Measurements from ENCODE around the gene HSPA12A. TPM values are rescaled to one million over a fixed set of nuclear protein-coding genes. Genes with fewer than 3 reads are reported as not detected.

HSPA12A gene
- polyA plus RNA-seq, 2 of the 4 experiments (the other 2 are of a cell fraction), result 16.9 to 17.0 TPM

DNA sequence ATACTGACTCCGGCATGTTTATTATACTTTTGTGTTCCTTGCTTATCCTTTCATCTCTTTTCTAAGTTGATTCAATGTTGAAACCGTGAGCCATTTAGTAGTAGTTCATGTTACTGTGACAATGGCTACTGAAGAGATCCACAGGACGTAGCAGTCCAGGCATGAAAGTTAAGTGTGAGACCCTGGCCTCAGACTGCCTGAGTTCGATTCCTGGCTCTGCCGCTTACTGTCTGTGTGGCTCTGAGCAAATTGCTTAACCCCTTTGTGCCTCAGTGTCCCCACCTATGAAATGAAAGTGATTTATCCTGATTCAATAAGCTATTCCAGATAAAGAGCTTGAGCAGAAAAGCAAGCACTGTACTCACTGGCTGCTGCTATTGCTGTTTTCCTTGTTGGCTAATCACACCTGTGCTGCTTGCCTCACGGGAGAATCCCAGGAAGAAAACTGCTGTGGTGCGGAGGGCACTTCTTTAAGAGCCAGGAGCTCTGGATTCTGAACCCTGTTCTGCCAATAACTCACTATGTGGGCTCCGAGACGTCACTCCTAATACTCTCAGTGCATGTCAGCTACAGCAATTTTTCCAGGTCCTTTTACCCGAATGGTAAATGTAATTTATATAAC is 83.2 kb downstream of the HSPA12A start:
- TF ChIP-seq NPAS2 (CRISPR knock-in tag; IDR thresholded peaks at IDR 0.05; ENCODE audit: borderline replicate concordance) (no peak), FOXS1 (CRISPR knock-in tag; IDR thresholded peaks at IDR 0.05) (no peak), GATA3 (IDR thresholded peaks at IDR 0.05; ENCODE audit: borderline replicate concordance) (no peak), CEBPB (IDR thresholded peaks at IDR 0.05) (no peak), MAZ (IDR thresholded peaks at IDR 0.05; ENCODE audit: borderline replicate concordance, low read depth, low read length) (no peak), NFE2L2 (conservative IDR thresholded peaks at IDR 0.05; ENCODE audit: low read length) (no peak)
- TF ChIP-seq, protein P1, sequence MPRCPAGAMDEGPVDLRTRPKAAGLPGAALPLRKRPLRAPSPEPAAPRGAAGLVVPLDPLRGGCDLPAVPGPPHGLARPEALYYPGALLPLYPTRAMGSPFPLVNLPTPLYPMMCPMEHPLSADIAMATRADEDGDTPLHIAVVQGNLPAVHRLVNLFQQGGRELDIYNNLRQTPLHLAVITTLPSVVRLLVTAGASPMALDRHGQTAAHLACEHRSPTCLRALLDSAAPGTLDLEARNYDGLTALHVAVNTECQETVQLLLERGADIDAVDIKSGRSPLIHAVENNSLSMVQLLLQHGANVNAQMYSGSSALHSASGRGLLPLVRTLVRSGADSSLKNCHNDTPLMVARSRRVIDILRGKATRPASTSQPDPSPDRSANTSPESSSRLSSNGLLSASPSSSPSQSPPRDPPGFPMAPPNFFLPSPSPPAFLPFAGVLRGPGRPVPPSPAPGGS (IDR thresholded peaks at IDR 0.05), result no peak
- DNase-seq (ENCODE audit: low read depth in 1 of 2, low spot score in 1 of 2) (no peak), FAIRE-seq (no peak), ATAC-seq (no peak)
- no peak overlapping the region for H3K27ac ChIP-seq
- CTCF ChIA-PET, result interaction anchor here (0.6 to 2.1 kb wide), 3 partner anchors 23 to 32 kb away, joined by 3 to 8 read pairs (median 4); no protein-coding TSS in a partner anchor
- H3K4me3 ChIP-seq, result no peak overlapping the region
- no peaks in the 10 kb centered on the region for H3K9me3 ChIP-seq
- POLR2A ChIA-PET, result no interaction called here
- WGBS (ENCODE audit: missing lambda C conversion rate), result 43% methylated on average over 10 of the region's 10 CpGs
- H3K4me2 ChIP-seq, result no peak overlapping the region
- H3K4me1 ChIP-seq, result peaks cover 4% of the 10 kb centered on the region; the same call in 2 of the 3 replicates

DNA sequence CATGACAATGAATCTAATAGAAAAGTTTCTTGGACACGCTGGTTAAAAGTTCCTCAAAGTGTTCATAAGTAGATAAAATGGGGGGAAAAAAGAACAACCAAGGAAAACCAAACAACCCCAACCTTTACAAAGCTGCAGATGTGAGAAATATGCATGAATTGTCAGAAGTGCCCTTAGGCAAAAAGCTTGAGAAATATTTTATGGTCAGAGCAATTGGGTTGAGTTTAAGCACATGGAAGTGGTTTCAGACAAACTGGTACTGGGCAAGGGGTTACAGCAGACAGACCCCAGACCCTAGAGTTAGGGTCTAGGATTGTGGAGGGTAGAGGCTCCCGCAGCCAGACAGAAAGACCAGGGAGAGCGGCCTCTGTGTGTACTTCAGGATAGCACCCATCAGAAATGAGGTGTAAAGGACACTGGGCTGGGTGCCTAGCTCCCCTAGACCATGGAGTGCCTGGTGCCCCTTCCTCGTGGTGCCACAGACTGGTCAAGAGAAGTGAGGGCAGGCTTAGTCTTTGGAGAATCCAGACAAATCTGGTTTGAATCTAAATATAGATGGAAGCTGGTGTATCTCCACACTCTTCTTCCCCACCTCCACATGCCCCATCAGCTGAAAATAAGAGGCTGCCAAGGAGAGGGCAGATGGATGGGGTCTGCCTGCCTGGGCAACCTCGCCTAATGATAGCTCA is 84.4 kb downstream of the HSPA12A start:
- TF ChIP-seq HDAC2 (IDR thresholded peaks at IDR 0.05), result no peak
- no peak for TF ChIP-seq HOXB13 (CRISPR knock-in tag; IDR thresholded peaks at IDR 0.05; ENCODE audit: low read depth)
- TF ChIP-seq ZSCAN20 (CRISPR knock-in tag; IDR thresholded peaks at IDR 0.05), result no peak
- TF ChIP-seq BHLHE40 (IDR thresholded peaks at IDR 0.05; ENCODE audit: low read depth, low read length), result no peak
- TF ChIP-seq MYC (IDR thresholded peaks at IDR 0.05; ENCODE audit: borderline replicate concordance, low read length), result no peak
- TF ChIP-seq, protein P2, sequence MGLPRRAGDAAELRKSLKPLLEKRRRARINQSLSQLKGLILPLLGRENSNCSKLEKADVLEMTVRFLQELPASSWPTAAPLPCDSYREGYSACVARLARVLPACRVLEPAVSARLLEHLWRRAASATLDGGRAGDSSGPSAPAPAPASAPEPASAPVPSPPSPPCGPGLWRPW (IDR thresholded peaks at IDR 0.05), result no peak
- TF ChIP-seq RCOR1 (IDR thresholded peaks at IDR 0.05; ENCODE audit: low read depth, low read length), result no peak
- no peak for TF ChIP-seq RAD21 (conservative IDR thresholded peaks at IDR 0.05 in 1 of 2, IDR thresholded peaks at IDR 0.05 in 1 of 2)
- TF ChIP-seq, protein P1 (IDR thresholded peaks at IDR 0.05), result no peak
- no peak for TF ChIP-seq EHMT2 (IDR thresholded peaks at IDR 0.05; ENCODE audit: low read depth)
- TF ChIP-seq CHD4 (IDR thresholded peaks at IDR 0.05; ENCODE audit: borderline replicate concordance), result no peak
- TF ChIP-seq KDM1A (IDR thresholded peaks at IDR 0.05; ENCODE audit: low read depth), result no peak
- no peak for TF ChIP-seq ZFP36 (IDR thresholded peaks at IDR 0.05; ENCODE audit: borderline replicate concordance, partially characterized antibody)
- Histone ChIP-seq H3K9me3 (no peaks in the 10 kb centered on the region), H3K4me3 (no peak overlapping the region), H3K27ac (no peak overlapping the region), H3K4me1 (peaks cover 14% of the 10 kb centered on the region; the same call in 2 of the 3 replicates), H3K4me2 (no peak overlapping the region)
- ATAC-seq (no peak), FAIRE-seq (no peak), DNase-seq (ENCODE audit: low read depth in 1 of 2, low spot score in 1 of 2) (no peak)
- WGBS (ENCODE audit: missing lambda C conversion rate), result 46% methylated on average over 5 of the region's 5 CpGs
- ChIA-PET CTCF (interaction anchor here (1.8 to 2.7 kb wide), 3 partner anchors 24 to 517 kb away, joined by 6 to 8 read pairs (median 8); no protein-coding TSS in a partner anchor), POLR2A (no interaction called here)

- Histone ChIP-seq H3K4me1 (peaks cover 14% of the 10 kb centered on the region; the same call in 2 of the 3 replicates), H3K9me3 (peaks cover under 1% of the 10 kb centered on the region; the same call in 1 of the 3 replicates), H3K4me2 (no peak overlapping the region), H3K27ac (no peak overlapping the region), H3K4me3 (no peak overlapping the region)
- WGBS (ENCODE audit: missing lambda C conversion rate), result 61% methylated on average over 4 of the region's 4 CpGs
- TF ChIP-seq HEYL (CRISPR knock-in tag; IDR thresholded peaks at IDR 0.05) (no peak), FOXS1 (CRISPR knock-in tag; IDR thresholded peaks at IDR 0.05) (no peak), MAZ (IDR thresholded peaks at IDR 0.05; ENCODE audit: borderline replicate concordance, low read depth, low read length) (no peak), MYC (IDR thresholded peaks at IDR 0.05; ENCODE audit: borderline replicate concordance, low read length) (no peak), SMC3 (IDR thresholded peaks at IDR 0.05) (no peak), ZFP36 (IDR thresholded peaks at IDR 0.05; ENCODE audit: borderline replicate concordance, partially characterized antibody) (no peak), SREBF2 (IDR thresholded peaks at IDR 0.05) (no peak), EP300 (IDR thresholded peaks at IDR 0.05) (no peak), RCOR1 (IDR thresholded peaks at IDR 0.05; ENCODE audit: low read depth, low read length) (no peak)
- TF ChIP-seq, protein P3, sequence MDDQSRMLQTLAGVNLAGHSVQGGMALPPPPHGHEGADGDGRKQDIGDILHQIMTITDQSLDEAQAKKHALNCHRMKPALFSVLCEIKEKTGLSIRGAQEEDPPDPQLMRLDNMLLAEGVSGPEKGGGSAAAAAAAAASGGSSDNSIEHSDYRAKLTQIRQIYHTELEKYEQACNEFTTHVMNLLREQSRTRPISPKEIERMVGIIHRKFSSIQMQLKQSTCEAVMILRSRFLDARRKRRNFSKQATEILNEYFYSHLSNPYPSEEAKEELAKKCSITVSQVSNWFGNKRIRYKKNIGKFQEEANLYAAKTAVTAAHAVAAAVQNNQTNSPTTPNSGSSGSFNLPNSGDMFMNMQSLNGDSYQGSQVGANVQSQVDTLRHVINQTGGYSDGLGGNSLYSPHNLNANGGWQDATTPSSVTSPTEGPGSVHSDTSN (IDR thresholded peaks at IDR 0.05), result no peak
- TF ChIP-seq, protein P2 (IDR thresholded peaks at IDR 0.05), result no peak
- no peak for FAIRE-seq
- no peak for DNase-seq (ENCODE audit: low read depth in 1 of 2, low spot score in 1 of 2)
- ChIA-PET CTCF (interaction anchor here (1.1 to 2.7 kb wide), 6 partner anchors 26 to 512 kb away, joined by 3 to 8 read pairs (median 4); no protein-coding TSS in a partner anchor), POLR2A (no interaction called here)
- no peak for ATAC-seq
Observed at GRCh38 chr10:116656044-116656443, 86.3 kb downstream of the HSPA12A start.
